Neuron (in vitro differentiated cells): ENCODE measurements around the gene MCEE.
A peak's percentile ranks its signal among the peaks of the same experiment; 100 is the strongest.
"Not testable (repeated sequence)": the region's sequence is repeated elsewhere in the genome, so short reads cannot be mapped to it uniquely, and the experiment has no call there.

ENCODE experiments used
- H2AFZ ChIP-seq: one replicate; pipeline ENCODE4 v1.6.1; 2013; ENCODE audit warnings: low read depth, mild to moderate bottlenecking, inconsistent platforms, low read length, moderate library complexity
- H3K27me3 ChIP-seq: one replicate; pipeline ENCODE4 v1.6.1; 2013; ENCODE audit warnings: low read length; ENCODE audit not compliant: insufficient read depth
- H3K36me3 ChIP-seq: one replicate; pipeline ENCODE4 v1.6.1; 2013; ENCODE audit warnings: low read length; ENCODE audit not compliant: insufficient read depth
- H3K4me1 ChIP-seq: one replicate; pipeline ENCODE4 v1.6.1; 2013; ENCODE audit warnings: low read length; ENCODE audit not compliant: insufficient read depth
- H3K4me3 ChIP-seq: 2 replicates; pipeline ENCODE4 v1.5.1; 2013; ENCODE audit warnings: mild to moderate bottlenecking, low read length, moderate library complexity
- H3K9me3 ChIP-seq: one replicate; pipeline ENCODE4 v1.6.1; 2013; ENCODE audit warnings: low read length

Gene MCEE

DNA sequence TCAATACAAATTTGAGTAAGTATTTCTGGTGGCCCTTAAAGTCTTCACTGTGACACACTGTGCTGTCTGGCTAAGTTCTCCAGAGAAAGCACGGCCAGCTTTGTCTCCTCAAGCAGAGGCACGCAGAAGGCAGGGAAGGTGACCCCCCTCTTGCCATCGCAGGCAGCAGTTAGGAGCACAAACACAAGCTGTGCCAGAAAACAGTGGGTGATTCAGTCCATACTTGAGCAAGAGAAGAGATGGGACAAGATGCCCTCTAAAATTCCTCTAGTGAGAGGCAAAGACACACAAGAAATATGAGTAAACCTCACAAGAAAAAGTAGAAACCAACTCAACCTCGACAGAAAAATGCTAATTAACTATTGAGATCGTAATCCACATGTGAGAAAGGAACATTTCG lies 9.8 kb downstream of the MCEE start:
- Histone ChIP-seq H3K4me1 (no peaks in the 10 kb centered on the region), H3K36me3 (peaks cover 41% of the 10 kb centered on the region)

DNA sequence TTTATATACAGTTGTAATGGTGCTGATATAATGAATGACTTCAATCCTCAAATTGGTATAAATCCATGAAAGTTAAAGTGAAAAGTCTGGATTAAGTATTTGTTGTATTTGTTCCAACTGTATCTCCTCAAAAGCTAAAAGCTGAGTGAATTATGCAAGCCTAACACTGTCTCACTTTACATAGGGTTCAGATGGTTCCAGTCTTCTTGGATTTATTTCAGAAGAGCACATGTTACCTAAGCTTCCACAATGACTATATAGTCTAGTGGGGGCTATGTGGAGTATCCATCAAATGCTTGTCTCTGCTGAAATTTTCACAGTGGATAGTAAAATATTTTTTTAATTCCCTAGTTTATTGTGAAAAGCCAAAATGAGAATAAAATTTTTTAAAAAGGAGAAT lies 13.0 kb downstream of the MCEE start:
- no peak overlapping the region for H2AFZ ChIP-seq
- H3K9me3 ChIP-seq, result no peaks in the 10 kb centered on the region
- no peaks in the 10 kb centered on the region for H3K27me3 ChIP-seq
- no peak overlapping the region for H3K4me3 ChIP-seq
- H3K36me3 ChIP-seq, result peaks cover 36% of the 10 kb centered on the region
- H3K4me1 ChIP-seq, result no peaks in the 10 kb centered on the region

More for the DNA sequence above, 9.8 kb downstream of the MCEE start:
- H3K4me3 ChIP-seq, result no peak overlapping the region
- no peaks in the 10 kb centered on the region for H3K9me3 ChIP-seq
- no peaks in the 10 kb centered on the region for H3K27me3 ChIP-seq
- H2AFZ ChIP-seq, result no peak overlapping the region

DNA sequence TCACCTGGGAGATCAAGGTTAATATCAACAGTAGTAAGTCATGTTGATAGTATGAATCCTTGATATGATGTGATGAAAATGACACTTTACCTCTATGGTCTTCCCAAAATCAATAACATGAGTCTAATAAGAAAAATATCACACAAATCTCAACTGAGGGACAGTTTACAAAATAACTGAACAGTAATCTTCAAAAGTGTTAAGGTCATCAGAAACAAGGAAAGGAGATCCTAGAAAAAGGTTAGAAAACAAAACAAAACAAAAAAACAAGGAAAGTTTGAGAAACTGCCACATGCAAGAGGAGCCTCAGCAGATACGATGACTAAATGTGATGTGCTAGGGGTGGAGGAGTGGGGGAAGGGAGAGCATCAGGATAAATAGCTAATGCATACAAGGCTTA lies 16.2 kb downstream of the MCEE start:
- Histone ChIP-seq H2AFZ (no peak overlapping the region), H3K36me3 (peaks cover 25% of the 10 kb centered on the region), H3K4me3 (no peak overlapping the region), H3K4me1 (no peaks in the 10 kb centered on the region), H3K27me3 (no peaks in the 10 kb centered on the region), H3K9me3 (no peaks in the 10 kb centered on the region)

DNA sequence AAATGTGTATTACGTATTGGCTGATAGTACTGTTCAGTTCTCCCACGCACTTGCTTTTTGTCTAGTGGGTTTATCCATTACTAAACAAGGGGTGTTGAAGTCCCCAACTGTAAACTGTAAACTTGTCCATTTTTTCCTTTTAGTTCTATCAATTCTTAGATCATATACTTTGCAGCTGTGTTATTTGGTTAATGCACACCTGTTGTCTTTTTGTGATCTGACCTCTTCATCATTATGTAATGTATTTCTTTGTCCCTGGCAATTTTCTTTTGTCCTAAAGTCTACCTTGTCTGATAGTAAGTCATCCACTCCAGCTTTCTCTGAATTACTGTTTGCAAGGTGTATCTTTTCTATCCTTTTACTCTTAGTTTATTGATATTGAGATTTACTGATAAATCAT lies 21.9 kb downstream of the MCEE start:
- Histone ChIP-seq H3K9me3 (no peaks in the 10 kb centered on the region), H2AFZ (no peak overlapping the region), H3K4me3 (no peak overlapping the region), H3K4me1 (peaks cover 13% of the 10 kb centered on the region), H3K36me3 (peaks cover 15% of the 10 kb centered on the region), H3K27me3 (no peaks in the 10 kb centered on the region)

DNA sequence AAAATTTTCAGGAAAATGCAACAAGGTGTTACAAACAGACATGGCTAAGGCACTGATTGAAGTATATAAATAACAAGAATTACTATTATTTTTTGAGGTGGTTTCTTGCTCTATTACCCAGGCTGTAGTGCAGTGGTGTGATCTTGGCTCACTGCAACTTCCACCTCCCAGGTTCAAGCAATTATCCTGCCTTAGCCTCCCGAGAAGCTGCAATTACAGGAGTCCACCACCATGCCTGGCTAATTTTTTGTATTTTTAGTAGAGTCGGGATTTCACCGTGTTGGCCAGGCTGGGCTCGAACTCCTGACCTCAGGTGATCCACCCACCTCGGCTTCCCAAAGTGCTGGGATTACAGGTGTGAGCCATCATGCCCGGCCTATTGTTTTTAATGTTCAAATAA lies 23.6 kb downstream of the MCEE start:
- H2AFZ ChIP-seq, result not testable (repeated sequence)

DNA sequence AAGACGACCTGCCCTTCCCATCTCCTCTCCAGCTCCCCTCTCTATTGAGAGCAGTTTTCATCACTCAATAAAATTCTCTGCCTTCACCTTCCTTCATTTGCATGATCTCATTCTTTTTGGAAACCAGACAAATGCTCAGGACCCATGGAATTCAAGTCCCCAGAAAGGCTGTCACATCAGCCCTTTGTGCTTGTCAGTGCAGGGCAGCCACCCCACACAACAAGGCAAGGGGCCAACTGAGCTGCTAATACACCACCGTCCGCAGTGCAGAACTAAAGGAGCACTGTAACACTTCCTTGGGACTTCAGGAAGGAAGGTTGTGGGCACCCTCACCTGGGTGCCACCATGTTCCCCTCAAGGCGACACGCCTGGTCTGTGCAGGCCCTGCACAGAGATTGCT lies 26.2 kb downstream of the MCEE start:
- Histone ChIP-seq H3K4me1 (peaks cover 16% of the 10 kb centered on the region), H3K27me3 (no peaks in the 10 kb centered on the region), H3K36me3 (peaks cover 6% of the 10 kb centered on the region), H2AFZ (no peak overlapping the region), H3K9me3 (no peaks in the 10 kb centered on the region), H3K4me3 (no peak overlapping the region)

More for the DNA sequence above, 23.6 kb downstream of the MCEE start:
- H3K4me3 ChIP-seq, H3K27me3 ChIP-seq, H3K9me3 ChIP-seq: not testable (repeated sequence)
- Histone ChIP-seq H3K4me1 (peaks cover 16% of the 10 kb centered on the region), H3K36me3 (peaks cover 15% of the 10 kb centered on the region)

DNA sequence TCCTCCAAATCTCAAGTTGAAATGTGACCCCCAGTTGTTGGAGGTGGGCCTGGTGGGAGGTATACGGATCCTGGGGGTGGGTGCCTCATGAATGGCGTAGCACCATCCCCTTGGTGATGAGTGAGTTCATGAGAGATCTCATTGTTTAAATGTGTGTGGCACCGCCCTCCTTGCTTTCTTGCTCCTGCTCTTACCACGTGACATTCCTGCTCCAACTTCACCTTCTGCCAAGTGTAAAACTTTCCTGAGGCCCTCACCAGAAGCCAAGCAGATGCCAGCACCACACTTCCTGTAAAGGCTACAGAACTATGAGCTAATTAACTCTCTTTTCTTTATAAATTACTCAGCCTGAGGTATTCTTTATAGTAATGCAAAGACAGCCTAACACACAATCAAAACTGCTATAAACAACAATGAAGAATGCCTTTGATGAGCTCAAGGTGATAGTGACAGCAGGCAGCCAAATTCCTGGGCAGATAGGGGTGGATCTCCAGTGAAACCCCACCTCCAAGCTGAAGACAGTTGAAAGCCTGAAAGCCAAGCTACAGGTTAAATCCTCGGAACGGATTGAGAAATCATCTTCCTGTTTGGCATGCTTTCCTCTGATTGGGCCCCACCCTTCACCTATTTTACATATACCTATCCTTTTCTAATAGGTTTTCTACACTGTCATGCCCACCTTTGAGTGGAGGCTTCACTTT lies 26.9 kb downstream of the MCEE start:
- no peaks in the 10 kb centered on the region for H3K27me3 ChIP-seq
- peaks cover 16% of the 10 kb centered on the region for H3K4me1 ChIP-seq
- no peaks in the 10 kb centered on the region for H3K9me3 ChIP-seq
- H3K4me3 ChIP-seq, result no peak overlapping the region
- H2AFZ ChIP-seq, result no peak overlapping the region
- H3K36me3 ChIP-seq, result peaks cover 2% of the 10 kb centered on the region

DNA sequence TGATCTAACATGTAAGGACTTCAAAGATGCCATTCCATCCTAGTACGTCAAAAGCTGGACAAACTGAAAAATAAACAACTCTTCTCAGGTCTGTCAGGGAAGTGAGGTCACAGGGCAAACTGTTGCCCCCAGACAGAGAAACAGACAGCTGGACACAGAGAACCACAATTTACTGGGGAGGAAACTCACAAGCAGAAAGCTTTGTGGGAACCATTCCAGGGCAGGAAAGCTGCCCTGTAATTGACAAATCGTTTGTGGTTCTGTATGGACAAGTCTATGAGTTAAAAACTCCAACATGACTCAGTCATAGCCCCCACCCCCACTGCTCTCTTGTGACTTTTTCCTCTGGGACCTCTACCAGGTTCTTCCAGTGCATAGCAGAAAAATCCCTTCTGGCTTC lies 28.4 kb downstream of the MCEE start:
- no peaks in the 10 kb centered on the region for H3K36me3 ChIP-seq
- H3K4me1 ChIP-seq, result peaks cover 16% of the 10 kb centered on the region
- H2AFZ ChIP-seq, result no peak overlapping the region
- H3K27me3 ChIP-seq, result no peaks in the 10 kb centered on the region
- H3K4me3 ChIP-seq, result no peak overlapping the region
- H3K9me3 ChIP-seq, result no peaks in the 10 kb centered on the region

DNA sequence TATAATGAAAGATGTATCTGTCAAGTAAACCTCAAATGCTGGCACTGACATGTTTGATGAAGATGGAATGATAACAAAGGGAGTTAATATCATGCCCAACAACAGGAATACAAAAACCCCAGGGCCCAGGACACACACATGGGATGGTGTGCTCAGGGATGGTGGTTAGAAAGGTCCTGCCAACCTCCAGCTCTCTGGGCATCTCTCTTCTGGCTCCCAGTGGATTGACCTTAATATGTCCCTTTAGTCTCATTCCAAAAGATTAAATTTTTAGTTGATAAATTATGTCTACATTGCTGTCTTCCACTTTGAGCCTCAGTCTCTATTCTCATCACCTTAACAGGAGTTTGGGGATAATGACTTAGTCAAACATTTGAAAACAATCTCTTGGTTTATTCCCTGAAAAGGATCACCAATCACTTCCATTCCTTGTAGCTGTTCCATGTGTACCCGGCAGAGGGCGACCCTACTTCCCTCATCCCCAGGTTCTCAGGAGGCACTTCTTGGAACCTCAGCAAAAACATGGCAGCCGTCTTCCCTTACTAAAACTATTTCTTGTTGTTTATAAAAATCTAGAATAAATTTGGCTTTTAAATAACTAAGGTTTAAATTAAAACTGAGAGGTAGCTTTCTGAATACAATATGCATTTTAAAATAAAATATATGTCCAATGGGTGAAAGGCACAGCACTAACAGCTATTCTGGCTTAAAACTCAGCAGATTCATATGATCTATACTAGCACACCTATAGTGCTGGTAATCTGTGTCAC lies 29.6 kb downstream of the MCEE start:
- H3K9me3 ChIP-seq, result no peaks in the 10 kb centered on the region
- H3K4me1 ChIP-seq, result peaks cover 16% of the 10 kb centered on the region
- H3K36me3 ChIP-seq, result no peaks in the 10 kb centered on the region
- no peaks in the 10 kb centered on the region for H3K27me3 ChIP-seq
- H2AFZ ChIP-seq, result peak overlapping the region; percentile 13
- H3K4me3 ChIP-seq, result no peak overlapping the region

DNA sequence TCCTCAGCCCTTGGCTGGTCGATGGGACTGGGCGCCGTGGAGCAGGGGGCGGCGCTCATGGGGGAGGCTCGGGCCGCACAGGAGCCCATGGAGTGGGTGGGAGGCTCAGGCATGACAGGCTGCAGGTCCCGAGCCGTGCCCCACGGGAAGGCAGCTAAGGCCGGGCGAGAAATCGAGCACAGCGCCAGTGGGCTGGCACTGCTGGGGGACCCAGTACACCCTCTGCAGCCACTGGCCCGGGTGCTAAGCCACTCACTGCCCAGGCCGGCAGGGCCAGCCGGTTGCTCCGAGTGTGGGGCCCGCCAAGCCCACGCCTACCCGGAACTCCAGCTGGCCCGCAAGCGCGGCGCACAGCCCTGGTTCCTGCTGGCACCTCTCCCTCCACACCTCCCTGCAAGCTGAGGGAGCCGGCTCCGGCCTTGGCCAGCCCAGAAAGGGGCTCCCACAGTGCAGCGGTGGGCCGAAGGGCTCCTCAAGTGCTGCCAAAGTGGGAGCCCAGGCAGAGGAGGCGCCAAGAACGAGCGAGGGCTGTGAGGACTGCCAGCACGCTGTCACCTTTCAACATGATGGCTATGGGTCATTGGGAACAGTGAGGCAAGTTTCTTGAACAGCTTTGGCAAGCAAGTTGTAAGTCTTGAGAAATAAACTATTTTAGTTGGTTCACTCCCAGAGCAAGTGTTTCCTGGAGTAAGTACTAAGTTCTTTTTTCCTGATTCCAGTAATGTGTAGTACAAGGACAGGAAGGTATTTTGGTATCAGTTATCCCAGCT lies 37.4 kb downstream of the MCEE start:
- not testable (repeated sequence) for H3K4me3 ChIP-seq, H3K27me3 ChIP-seq, H3K36me3 ChIP-seq, H3K9me3 ChIP-seq, H2AFZ ChIP-seq, H3K4me1 ChIP-seq

DNA sequence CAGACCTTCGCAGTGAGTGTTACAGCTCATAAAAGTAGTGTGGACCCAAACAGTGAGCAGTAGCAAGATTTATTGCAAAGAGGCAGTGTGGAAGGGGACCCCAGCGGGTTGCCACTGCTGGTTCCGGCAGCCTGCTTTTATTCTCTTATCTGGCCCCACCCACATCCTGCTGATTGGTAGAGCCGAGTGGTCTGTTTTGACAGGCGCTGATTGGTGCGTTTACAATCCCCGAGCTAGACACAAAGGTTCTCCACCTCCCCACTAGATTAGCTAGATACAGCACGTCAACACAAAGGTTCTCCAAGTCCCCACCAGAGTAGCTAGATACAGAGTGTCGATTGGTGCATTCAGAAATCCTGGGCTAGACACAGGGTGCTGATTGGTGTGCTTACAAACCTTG lies 38.2 kb downstream of the MCEE start:
- not testable (repeated sequence) for H2AFZ ChIP-seq, H3K9me3 ChIP-seq, H3K36me3 ChIP-seq, H3K4me1 ChIP-seq, H3K27me3 ChIP-seq, H3K4me3 ChIP-seq

DNA sequence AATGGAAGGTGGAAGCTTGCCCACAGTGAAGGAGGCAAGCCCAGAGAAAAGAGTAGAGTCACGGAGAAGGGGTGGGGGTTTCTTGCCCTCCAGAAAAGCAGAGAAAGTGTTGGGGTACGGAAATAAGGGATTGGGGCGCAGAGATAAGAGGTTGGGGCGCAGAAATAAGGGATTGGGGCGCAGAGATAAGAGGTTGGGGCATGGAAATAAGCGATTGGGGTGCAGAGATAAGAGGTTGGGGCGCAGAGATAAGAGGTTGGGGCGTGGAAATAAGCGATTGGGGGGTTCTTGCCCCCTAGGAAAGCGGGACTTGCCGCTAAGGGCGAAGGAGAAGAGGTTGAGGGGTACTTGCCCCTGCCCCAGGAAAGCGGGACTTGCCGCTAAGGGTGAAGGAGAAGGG lies 40.6 kb downstream of the MCEE start:
- H3K4me3 ChIP-seq, H3K9me3 ChIP-seq, H3K27me3 ChIP-seq, H3K36me3 ChIP-seq, H2AFZ ChIP-seq, H3K4me1 ChIP-seq: not testable (repeated sequence)

DNA sequence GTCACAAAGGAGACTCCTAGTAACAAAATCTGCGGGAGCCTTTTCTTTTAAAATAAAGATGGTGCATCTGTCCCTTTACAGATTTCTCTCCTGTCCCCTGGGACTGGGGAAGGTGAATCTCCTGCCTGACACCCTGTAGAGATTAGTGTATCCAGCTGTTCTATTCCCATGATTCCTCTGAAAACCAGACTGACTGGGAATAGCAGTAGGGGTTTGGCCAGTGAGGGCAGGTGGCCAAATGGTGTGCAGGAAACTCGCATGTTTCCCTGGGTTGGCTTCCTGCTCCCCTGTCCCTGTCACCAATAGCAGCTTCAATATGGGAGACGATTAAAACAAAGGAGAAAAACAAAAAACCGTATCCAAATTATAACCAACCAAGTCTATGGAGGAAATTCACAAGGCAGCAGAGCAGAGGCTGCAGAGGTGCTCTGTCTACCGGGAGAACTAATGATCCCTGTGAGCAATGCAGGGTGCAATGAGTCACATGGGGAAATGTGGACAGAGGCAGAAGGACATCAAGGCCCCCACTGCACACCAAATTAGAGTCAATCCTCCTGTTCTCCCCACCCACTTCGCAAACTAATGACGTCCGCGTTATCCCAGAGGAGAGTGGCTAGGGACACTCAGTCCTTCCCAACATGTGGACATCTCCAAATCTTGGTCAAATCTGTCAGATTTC lies 44.6 kb downstream of the MCEE start:
- not testable (repeated sequence) for H3K4me1 ChIP-seq, H2AFZ ChIP-seq, H3K36me3 ChIP-seq, H3K27me3 ChIP-seq, H3K9me3 ChIP-seq, H3K4me3 ChIP-seq
